ENCODE data around the gene NTHL1.

NTHL1 gene

GRCh38 chr16:2079991-2080390, 32.4 kb upstream of the NTHL1 start:
- TF ChIP-seq EZH2phosphoT487 (IDR thresholded peaks at IDR 0.05; ENCODE audit: borderline replicate concordance, low read length) (no peak), CTCF (IDR thresholded peaks at IDR 0.05; ENCODE audit: low read depth, low read length, poor library complexity, severe bottlenecking) (no peak)
- H3K4me2 ChIP-seq (ENCODE audit: low read length), result no peak overlapping the region
- H4K20me1 ChIP-seq (ENCODE audit: control insufficient read depth, insufficient read depth, low read depth, low read length), result no peaks in the 10 kb centered on the region
- no peaks in the 10 kb centered on the region for H3K4me1 ChIP-seq (ENCODE audit: control insufficient read depth, low read length)
- no peak overlapping the region for H3K27ac ChIP-seq (ENCODE audit: low read depth, low read length)
- H3K27me3 ChIP-seq (ENCODE audit: control insufficient read depth, low read length), result no peaks in the 10 kb centered on the region
- H3K36me3 ChIP-seq (ENCODE audit: control insufficient read depth, low read length), result peaks cover 3% of the 10 kb centered on the region; the same call in 1 of the 2 replicates
- H3K9me2 ChIP-seq (replicated peaks; ENCODE audit: control insufficient read depth, low read length), result no peaks in the 10 kb centered on the region
- H3F3A ChIP-seq (ENCODE audit: control insufficient read depth, insufficient read depth), result no peaks in the 10 kb centered on the region
- H3K9me3 ChIP-seq (ENCODE audit: control insufficient read depth, insufficient read depth, low read length), result no peaks in the 10 kb centered on the region
- H3K4me3 ChIP-seq (ENCODE audit: low read length), result no peak overlapping the region
- H3K79me2 ChIP-seq (ENCODE audit: control insufficient read depth, low read length), result no peaks in the 10 kb centered on the region

GRCh38 chr16:2079311-2079800, 31.7 kb upstream of the NTHL1 start:
- peaks cover 3% of the 10 kb centered on the region; the same call in 1 of the 2 replicates for H3K36me3 ChIP-seq (ENCODE audit: control insufficient read depth, low read length)
- H3F3A ChIP-seq (ENCODE audit: control insufficient read depth, insufficient read depth), result no peaks in the 10 kb centered on the region
- H3K9me2 ChIP-seq (replicated peaks; ENCODE audit: control insufficient read depth, low read length), result no peaks in the 10 kb centered on the region
- H3K4me3 ChIP-seq (ENCODE audit: low read length), result no peak overlapping the region
- H3K27me3 ChIP-seq (ENCODE audit: control insufficient read depth, low read length), result no peaks in the 10 kb centered on the region
- H3K27ac ChIP-seq (ENCODE audit: low read depth, low read length), result no peak overlapping the region
- no peaks in the 10 kb centered on the region for H3K79me2 ChIP-seq (ENCODE audit: control insufficient read depth, low read length)
- H3K4me2 ChIP-seq (ENCODE audit: low read length), result no peak overlapping the region
- H3K9me3 ChIP-seq (ENCODE audit: control insufficient read depth, insufficient read depth, low read length), result no peaks in the 10 kb centered on the region
- H3K4me1 ChIP-seq (ENCODE audit: control insufficient read depth, low read length), result no peaks in the 10 kb centered on the region
- no peak for TF ChIP-seq EZH2phosphoT487 (IDR thresholded peaks at IDR 0.05; ENCODE audit: borderline replicate concordance, low read length)
- no peak for TF ChIP-seq CTCF (IDR thresholded peaks at IDR 0.05; ENCODE audit: low read depth, low read length, poor library complexity, severe bottlenecking)
- no peaks in the 10 kb centered on the region for H4K20me1 ChIP-seq (ENCODE audit: control insufficient read depth, insufficient read depth, low read depth, low read length)

GRCh38 chr16:2078691-2079090, 31.1 kb upstream of the NTHL1 start:
- Histone ChIP-seq H3K4me1 (ENCODE audit: control insufficient read depth, low read length) (no peaks in the 10 kb centered on the region), H3K27ac (ENCODE audit: low read depth, low read length) (no peak overlapping the region)

More at GRCh38 chr16:2078691-2079090, 31.1 kb upstream of the NTHL1 start:
- Histone ChIP-seq H3K4me3 (ENCODE audit: low read length) (no peak overlapping the region), H3K9me2 (replicated peaks; ENCODE audit: control insufficient read depth, low read length) (no peaks in the 10 kb centered on the region), H3F3A (ENCODE audit: control insufficient read depth, insufficient read depth) (no peaks in the 10 kb centered on the region), H3K9me3 (ENCODE audit: control insufficient read depth, insufficient read depth, low read length) (no peaks in the 10 kb centered on the region), H3K79me2 (ENCODE audit: control insufficient read depth, low read length) (no peaks in the 10 kb centered on the region), H3K4me2 (ENCODE audit: low read length) (no peak overlapping the region), H3K27me3 (ENCODE audit: control insufficient read depth, low read length) (no peaks in the 10 kb centered on the region), H3K36me3 (ENCODE audit: control insufficient read depth, low read length) (peaks cover 3% of the 10 kb centered on the region; the same call in 1 of the 2 replicates), H4K20me1 (ENCODE audit: control insufficient read depth, insufficient read depth, low read depth, low read length) (no peaks in the 10 kb centered on the region)
- TF ChIP-seq EZH2phosphoT487 (IDR thresholded peaks at IDR 0.05; ENCODE audit: borderline replicate concordance, low read length) (no peak), CTCF (IDR thresholded peaks at IDR 0.05; ENCODE audit: low read depth, low read length, poor library complexity, severe bottlenecking) (no peak)

All from DOHH2 (cell line).